ENCODE data around the gene ZNF598. TPM values are rescaled to one million over a fixed set of nuclear protein-coding genes. Genes with fewer than 3 reads are reported as not detected.

ZNF598 gene
- total and polyA plus RNA-seq, 2 of the 13 experiments (the other 11 are each of a cell fraction or from before 2014, with no cell fraction given): 13.5 to 14.2 TPM

DNA sequence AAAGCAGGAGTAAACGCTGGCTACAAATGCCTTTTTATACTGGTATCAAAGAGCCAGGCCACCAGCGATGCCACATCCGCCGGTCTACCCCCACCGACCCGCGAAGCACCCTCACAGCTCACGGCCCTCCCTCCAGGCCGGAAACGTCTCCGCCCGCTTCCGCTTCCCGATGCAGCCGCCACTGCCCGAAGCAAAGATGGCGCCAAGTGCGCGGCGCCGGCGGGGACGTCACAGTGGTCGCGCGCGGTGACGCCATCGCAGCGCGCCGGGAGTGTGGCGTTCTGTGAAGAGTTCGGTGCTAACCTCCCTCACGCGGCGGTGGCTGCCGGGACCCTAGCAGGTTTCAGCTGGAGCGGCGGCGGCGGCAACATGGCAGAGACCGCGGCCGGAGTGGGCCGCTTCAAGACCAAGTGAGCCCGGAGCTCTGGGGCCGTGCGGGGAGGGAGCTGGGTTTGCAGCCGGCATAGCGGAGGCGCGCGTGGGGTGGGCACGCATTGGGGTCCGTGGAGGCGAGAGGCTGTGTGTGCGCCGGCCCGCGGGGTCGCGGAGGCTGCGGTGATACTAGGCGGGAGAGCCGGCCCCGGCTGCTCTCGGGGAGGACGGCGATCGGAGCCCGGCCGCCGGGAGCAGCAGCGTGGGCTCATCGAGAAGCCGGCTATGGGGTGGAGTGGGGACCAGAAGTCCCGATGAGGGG lies 37.7 kb downstream of the ZNF598 start, which contains the start of gene TBL3 (continued):
- TF ChIP-seq, protein P1, sequence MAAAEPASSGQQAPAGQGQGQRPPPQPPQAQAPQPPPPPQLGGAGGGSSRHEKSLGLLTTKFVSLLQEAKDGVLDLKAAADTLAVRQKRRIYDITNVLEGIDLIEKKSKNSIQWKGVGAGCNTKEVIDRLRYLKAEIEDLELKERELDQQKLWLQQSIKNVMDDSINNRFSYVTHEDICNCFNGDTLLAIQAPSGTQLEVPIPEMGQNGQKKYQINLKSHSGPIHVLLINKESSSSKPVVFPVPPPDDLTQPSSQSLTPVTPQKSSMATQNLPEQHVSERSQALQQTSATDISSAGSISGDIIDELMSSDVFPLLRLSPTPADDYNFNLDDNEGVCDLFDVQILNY (CRISPR knock-in tag; conservative IDR thresholded peaks at IDR 0.05): peak; percentile 82; the same call in 1 of the 2 replicates
- TF ChIP-seq, protein P2, sequence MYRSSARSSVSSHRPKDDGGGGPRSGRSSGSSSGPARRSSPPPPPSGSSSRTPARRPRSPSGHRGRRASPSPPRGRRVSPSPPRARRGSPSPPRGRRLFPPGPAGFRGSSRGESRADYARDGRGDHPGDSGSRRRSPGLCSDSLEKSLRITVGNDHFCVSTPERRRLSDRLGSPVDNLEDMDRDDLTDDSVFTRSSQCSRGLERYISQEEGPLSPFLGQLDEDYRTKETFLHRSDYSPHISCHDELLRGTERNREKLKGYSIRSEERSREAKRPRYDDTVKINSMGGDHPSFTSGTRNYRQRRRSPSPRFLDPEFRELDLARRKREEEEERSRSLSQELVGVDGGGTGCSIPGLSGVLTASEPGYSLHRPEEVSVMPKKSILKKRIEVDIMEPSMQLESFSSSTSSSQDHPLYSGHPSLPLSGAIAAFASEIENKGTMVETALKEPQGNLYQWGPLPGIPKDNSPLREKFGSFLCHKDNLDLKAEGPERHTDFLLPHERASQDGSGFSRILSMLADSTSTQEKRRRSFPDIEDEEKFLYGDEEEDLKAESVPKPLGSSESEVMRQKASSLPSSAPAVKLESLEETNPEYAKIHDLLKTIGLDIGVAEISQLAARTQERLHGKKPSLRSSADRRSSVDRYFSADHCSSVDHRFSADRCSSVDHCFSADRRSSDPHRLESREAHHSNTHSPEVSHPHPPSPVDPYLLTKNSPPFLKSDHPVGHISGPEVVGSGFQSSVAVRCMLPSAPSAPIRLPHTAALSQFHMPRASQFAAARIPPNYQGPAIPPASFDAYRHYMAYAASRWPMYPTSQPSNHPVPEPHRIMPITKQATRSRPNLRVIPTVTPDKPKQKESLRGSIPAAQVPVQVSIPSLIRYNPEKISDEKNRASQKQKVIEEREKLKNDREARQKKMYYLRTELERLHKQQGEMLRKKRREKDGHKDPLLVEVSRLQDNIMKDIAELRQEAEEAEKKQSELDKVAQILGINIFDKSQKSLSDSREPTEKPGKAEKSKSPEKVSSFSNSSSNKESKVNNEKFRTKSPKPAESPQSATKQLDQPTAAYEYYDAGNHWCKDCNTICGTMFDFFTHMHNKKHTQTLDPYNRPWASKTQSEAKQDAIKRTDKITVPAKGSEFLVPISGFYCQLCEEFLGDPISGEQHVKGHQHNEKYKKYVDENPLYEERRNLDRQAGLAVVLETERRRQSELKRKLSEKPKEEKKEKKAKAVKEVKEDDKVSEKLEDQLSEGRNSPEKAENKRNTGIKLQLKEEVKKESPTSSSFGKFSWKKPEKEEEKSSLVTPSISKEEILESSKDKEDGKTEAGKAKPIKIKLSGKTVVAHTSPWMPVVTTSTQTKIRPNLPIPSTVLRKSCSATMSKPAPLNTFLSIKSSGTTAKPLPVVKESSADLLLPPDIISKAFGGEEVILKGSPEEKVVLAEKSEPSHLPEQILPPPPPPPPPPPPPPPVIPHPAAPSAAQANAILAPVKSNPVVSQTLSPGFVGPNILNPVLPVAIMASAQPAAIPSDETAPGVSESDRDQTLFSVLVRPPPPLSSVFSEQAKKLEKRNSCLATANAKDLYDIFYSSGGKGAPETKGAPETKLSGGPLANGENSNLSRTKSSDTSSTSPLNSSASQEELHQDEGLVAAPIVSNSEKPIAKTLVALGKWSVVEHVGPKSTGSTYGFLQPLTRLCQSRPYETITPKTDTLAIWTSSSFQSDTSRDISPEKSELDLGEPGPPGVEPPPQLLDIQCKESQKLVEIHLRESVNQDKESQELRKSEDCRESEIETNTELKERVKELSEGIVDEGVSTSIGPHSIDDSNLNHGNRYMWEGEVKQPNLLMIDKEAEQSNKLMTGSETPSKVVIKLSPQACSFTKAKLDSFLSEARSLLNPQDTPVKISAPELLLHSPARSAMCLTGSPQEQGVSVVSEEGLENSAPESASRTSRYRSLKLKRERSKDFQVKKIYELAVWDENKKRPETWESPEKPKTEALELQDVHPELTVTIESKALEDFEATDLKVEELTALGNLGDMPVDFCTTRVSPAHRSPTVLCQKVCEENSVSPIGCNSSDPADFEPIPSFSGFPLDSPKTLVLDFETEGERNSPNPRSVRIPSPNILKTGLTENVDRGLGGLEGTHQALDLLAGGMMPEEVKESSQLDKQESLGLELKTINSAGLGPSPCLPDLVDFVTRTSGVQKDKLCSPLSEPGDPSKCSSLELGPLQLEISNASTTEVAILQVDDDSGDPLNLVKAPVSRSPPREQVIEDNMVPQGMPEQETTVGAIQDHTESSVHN (CRISPR knock-in tag; IDR thresholded peaks at IDR 0.05): no peak
- TF ChIP-seq, protein P3, sequence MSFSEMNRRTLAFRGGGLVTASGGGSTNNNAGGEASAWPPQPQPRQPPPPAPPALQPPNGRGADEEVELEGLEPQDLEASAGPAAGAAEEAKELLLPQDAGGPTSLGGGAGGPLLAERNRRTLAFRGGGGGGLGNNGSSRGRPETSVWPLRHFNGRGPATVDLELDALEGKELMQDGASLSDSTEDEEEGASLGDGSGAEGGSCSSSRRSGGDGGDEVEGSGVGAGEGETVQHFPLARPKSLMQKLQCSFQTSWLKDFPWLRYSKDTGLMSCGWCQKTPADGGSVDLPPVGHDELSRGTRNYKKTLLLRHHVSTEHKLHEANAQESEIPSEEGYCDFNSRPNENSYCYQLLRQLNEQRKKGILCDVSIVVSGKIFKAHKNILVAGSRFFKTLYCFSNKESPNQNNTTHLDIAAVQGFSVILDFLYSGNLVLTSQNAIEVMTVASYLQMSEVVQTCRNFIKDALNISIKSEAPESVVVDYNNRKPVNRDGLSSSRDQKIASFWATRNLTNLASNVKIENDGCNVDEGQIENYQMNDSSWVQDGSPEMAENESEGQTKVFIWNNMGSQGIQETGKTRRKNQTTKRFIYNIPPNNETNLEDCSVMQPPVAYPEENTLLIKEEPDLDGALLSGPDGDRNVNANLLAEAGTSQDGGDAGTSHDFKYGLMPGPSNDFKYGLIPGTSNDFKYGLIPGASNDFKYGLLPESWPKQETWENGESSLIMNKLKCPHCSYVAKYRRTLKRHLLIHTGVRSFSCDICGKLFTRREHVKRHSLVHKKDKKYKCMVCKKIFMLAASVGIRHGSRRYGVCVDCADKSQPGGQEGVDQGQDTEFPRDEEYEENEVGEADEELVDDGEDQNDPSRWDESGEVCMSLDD (CRISPR knock-in tag; IDR thresholded peaks at IDR 0.05; ENCODE audit: borderline replicate concordance): no peak; the same call in 1 of the 2 replicates
- TF ChIP-seq, protein P4, sequence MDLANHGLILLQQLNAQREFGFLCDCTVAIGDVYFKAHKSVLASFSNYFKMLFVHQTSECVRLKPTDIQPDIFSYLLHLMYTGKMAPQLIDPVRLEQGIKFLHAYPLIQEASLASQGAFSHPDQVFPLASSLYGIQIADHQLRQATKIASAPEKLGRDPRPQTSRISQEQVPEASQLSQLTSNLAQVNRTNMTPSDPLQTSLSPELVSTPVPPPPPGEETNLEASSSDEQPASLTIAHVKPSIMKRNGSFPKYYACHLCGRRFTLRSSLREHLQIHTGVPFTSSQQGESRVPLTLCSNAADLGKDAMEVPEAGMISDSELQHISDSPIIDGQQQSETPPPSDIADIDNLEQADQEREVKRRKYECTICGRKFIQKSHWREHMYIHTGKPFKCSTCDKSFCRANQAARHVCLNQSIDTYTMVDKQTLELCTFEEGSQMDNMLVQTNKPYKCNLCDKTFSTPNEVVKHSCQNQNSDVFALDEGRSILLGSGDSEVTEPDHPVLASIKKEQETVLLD (CRISPR knock-in tag; IDR thresholded peaks at IDR 0.05; ENCODE audit: low read depth): peak; percentile 93
- TF ChIP-seq GFI1 (CRISPR knock-in tag; IDR thresholded peaks at IDR 0.05; ENCODE audit: borderline replicate concordance) (peak; percentile 64; the same call in 1 of the 2 replicates), GTF2F1 (IDR thresholded peaks at IDR 0.05; ENCODE audit: low read length) (no peak), ZMYM2 (CRISPR knock-in tag; IDR thresholded peaks at IDR 0.05) (no peak; the same call in 1 of the 2 replicates), ESRRA (CRISPR knock-in tag; IDR thresholded peaks at IDR 0.05; ENCODE audit: low read depth) (peak; percentile 63; the same call in 1 of the 2 replicates), RXRA (CRISPR knock-in tag; IDR thresholded peaks at IDR 0.05) (peak; percentile 88), HNRNPK (IDR thresholded peaks at IDR 0.05; ENCODE audit: low read depth, low read length, poor library complexity, severe bottlenecking) (no peak), ZNF530 (CRISPR knock-in tag; IDR thresholded peaks at IDR 0.05; ENCODE audit: low read depth) (no peak), ZNF33A (CRISPR knock-in tag; IDR thresholded peaks at IDR 0.05; ENCODE audit: borderline replicate concordance) (no peak)

Data from HepG2 (cell line).